PFSK-1 (cell line): Measurements from ENCODE around the gene TOLLIP.

Source experiments
- POLR2AphosphoS5 ChIP-seq: IDR thresholded peaks from 2 replicates; pipeline ENCODE4 v1.6.1; 2012; ENCODE audit warnings: low read depth, mild to moderate bottlenecking, control low read depth, low read length, moderate library complexity
- SIN3A ChIP-seq: IDR thresholded peaks from 2 replicates; pipeline ENCODE4 v1.6.1; 2012; ENCODE audit warnings: mild to moderate bottlenecking, low read length, moderate library complexity, borderline replicate concordance; ENCODE audit not compliant: insufficient read depth

GRCh38 chr11:1271927-1272326, 37.5 kb downstream of the TOLLIP start:
- TF ChIP-seq POLR2AphosphoS5 (no peak), SIN3A (no peak)
